NOMO-1 treated with DMSO at 0.1 percent for 48 hours (cell line): ENCODE results near the gene FOXL1.

Experiments
- DNase-seq: peaks from one replicate; lab custom pipeline; 2025; ENCODE audit not compliant: unreplicated experiment; lab: John Stamatoyannopoulos, UW

Gene FOXL1

DNA sequence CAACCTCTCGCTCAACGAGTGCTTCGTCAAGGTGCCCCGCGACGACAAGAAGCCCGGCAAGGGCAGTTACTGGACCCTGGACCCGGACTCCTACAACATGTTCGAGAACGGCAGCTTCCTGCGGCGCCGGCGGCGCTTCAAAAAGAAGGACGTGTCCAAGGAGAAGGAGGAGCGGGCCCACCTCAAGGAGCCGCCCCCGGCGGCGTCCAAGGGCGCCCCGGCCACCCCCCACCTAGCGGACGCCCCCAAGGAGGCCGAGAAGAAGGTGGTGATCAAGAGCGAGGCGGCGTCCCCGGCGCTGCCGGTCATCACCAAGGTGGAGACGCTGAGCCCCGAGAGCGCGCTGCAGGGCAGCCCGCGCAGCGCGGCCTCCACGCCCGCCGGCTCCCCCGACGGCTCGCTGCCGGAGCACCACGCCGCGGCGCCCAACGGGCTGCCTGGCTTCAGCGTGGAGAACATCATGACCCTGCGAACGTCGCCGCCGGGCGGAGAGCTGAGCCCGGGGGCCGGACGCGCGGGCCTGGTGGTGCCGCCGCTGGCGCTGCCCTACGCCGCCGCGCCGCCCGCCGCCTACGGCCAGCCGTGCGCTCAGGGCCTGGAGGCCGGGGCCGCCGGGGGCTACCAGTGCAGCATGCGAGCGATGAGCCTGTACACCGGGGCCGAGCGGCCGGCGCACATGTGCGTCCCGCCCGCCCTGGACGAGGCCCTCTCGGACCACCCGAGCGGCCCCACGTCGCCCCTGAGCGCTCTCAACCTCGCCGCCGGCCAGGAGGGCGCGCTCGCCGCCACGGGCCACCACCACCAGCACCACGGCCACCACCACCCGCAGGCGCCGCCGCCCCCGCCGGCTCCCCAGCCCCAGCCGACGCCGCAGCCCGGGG lies 10.4 kb upstream of the FOXL1 start:
- no peak for DNase-seq

DNA sequence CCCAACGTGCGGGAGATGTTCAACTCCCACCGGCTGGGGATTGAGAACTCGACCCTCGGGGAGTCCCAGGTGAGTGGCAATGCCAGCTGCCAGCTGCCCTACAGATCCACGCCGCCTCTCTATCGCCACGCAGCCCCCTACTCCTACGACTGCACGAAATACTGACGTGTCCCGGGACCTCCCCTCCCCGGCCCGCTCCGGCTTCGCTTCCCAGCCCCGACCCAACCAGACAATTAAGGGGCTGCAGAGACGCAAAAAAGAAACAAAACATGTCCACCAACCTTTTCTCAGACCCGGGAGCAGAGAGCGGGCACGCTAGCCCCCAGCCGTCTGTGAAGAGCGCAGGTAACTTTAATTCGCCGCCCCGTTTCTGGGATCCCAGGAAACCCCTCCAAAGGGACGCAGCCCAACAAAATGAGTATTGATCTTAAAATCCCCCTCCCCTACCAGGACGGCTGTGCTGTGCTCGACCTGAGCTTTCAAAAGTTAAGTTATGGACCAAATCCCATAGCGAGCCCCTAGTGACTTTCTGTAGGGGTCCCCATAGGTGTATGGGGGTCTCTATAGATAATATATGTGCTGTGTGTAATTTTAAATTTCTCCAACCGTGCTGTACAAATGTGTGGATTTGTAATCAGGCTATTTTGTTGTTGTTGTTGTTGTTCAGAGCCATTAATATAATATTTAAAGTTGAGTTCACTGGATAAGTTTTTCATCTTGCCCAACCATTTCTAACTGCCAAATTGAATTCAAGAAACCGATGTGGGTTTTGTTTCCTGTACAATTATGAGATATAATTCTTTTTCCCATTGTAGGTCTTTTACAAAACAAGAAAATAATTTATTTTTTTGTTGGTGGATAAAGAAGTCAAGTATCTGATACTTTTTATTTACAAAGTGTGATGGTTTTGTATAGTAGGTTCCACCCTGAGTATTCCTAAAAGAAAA lies 9.4 kb upstream of the FOXL1 start:
- DNase-seq, result no peak

DNA sequence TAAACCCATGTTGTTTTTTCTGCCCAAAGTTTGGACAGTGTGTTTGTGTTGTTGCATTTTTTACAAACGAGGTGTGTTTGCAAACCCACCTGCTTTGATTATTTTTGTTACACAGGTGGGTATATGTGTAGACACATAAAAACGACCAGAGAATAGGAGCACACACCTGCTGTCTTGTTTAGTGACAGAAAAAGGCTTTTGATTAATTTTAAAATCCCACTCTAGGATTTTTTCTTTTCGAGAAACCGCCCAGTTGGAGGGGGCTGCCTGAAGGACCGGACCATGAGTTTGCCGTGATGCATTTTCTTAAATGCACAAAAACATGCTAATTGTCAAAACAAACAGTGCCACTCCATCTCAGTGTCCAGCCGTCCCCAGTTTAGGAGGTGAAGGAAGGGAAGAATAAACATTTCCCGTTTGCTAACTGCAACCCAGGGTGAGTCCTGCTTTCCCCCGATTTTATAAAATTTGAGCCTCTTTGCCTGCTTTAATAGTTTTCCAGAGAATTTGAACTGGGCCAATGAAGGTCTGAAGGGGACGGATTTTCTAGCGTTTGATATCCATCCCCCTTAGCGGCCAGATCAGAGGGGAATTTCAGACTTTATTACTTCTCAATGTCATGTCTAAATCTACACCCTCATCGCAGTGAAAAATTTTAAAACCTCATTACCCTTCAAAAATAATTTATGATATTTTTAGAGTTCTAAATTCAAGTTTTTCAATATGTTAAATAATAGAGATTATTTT lies 8.5 kb upstream of the FOXL1 start:
- DNase-seq, result no peak

GRCh38 chr16:86570558-86571529 lies 7.5 kb upstream of the FOXL1 start:
- no peak for DNase-seq

GRCh38 chr16:86571530-86571915 lies 6.8 kb upstream of the FOXL1 start:
- no peak for DNase-seq

DNA sequence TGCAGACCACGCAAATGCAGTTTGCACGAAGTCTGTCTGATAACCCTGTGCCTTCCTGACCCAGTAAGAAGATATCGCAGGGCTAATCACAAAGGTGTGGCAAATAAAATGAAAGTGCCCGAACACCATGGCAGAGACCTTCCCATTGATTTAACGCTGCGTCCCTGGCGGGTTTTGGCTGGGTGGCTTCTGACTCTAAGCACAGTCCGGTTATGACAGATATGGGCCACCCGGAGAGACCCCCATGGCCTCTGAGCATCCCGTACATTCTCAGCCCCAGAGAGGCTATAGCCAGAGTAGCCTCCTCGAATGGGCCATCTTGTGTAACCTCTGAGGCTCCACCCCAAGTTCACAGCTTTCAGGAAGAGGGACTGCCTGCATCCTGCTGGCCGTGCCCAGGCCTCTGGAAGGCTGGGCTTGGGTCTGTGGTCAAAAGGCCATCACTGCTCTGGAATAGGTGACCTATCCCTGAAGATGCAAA lies 6.3 kb upstream of the FOXL1 start:
- DNase-seq, result no peak

DNA sequence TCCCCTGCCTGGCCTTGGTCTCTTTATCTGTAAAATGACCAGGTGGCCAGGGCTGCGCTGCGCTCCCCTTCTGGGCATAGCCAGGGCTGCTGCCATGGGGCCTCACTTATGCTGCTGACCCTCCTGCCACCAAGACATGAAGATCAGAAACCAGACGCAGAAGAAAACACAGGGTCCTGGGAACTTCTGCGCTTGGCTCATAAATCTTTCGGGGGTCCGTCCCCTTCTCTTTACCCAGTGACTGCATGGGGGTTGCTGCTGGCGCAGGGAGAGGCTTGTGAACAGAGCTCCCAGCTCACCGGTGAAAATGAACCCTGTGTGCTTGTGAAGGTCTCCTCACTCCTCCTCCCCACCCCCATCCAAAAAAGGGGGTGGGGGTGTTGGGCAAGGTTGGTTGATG lies 5.7 kb upstream of the FOXL1 start:
- DNase-seq, result no peak

GRCh38 chr16:86573215-86573614 lies 5.1 kb upstream of the FOXL1 start:
- no peak for DNase-seq

DNA sequence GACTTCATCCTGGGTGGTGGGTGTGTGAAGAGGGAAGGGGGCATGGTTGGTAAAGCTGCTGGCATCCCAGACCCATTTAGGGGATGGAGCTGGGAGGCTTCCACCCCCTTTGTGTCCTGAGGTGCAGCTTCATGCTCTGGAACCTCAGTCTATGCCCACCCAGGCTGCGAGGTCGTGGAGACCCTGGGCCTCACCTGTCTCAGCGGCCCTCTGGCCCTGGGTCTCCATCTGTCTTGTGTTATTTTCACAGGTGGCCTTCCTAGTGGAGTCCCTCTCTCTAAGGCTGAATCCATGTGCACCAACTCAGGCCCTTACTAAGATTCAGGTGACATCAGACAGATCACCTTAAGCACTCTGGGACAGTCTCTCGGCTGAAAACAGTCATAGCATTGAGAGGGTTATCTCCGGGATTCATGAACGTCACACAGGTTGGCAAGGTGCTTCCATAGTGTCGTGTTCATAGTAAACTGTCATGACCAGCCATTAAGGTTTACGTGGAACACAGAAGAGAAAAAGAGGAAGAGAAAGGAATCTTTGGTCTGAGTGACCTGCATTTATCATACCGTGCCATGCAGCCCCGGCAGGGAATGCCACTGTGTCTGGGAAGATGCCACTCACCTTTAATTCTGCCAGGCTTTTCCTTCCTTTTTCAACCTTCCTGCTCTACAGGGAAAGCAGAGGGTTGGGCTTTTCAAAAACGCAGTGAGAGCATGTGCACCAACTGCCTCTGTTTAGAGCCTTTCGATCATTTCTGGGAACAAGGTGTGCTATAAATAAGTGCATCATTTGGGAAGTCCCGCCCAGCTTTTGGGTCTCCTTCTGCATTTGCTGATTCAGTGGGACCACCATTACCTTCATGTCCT lies 4.5 kb upstream of the FOXL1 start:
- DNase-seq, result no peak

GRCh38 chr16:86574646-86575045 lies 3.7 kb upstream of the FOXL1 start:
- no peak for DNase-seq

DNA sequence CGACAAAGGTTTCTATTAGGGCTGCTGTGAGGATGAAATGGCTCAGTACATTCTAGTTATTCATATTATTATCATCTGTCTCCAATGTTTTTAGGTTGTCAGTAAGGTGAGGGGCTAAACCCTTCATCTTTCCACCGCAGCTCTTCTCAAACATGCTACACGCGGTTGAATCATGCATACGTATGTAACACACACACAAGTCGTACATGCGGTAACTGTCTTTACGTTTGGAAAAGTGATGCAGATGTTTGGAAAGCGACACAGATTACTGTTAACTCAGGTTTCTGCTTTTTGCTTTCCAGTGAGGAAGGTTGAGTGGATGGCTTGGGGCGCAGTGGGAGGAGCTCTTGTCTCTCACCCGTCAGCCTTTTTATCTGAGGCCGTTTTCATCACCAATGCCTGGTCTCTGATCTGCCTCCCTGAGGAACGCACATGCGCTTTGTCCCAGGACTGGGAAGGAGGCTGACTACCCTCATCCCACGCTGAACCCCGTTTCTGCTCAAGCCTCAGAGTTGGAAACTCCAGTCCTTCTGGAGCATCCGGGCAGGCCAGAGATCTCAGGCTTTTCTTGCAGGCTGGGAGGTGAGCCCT lies 3.2 kb upstream of the FOXL1 start:
- no peak for DNase-seq

- DNase-seq, result no peak
These were observed 2.4 kb upstream of the FOXL1 start for GRCh38 chr16:86575754-86576557.

GRCh38 chr16:86576591-86577313 lies 1.6 kb upstream of the FOXL1 start:
- DNase-seq, result no peak

DNA sequence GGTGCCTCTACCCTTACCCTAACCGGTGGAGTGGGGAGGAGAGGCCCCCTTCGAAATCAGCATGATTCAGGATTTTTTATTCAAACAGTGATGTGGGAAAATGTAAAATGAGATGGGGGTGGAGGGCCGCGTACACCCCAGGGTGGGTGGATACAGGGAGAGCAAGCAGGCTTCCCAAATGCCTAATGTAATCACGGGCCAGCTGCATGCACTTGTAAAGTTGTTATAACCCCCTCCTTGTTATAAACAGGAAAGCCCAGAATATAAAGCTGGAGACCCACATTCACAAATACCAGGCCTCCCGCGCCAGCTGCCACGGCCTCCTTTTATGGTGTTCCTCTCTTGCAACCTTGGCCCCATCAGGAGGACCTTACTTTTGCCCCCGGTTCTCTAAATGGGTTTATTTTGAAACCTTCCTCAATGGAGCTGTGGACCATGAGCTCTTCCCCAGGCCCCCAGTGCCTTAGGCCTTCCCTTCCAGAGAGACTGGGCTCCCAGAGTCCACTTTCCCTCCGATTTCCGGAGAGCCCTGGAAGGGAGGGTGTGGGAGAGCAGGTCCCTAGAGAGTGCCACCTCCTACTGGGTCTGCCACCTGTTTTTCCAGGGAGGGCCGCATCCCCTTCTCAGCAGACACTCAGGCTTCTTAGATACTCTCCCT lies 906 bp upstream of the FOXL1 start:
- DNase-seq, result no peak

- no peak for DNase-seq
These were observed 390 bp downstream of the FOXL1 start for GRCh38 chr16:86578611-86579267.
